Endothelial cell of umbilical vein (primary cell): ENCODE results near the gene NCKAP5. TPM values are rescaled to one million over a fixed set of nuclear protein-coding genes. Genes with fewer than 3 reads are reported as not detected.

Experiments
- BruUV-seq: library from RNA; stranded (reverse); fragments of 400-500 nt; replicated peaks from 2 replicates; lab custom pipeline; 2021; lab: Mats Ljungman, UMichigan
- CTCF ChIA-PET: fragments of 300-600, 350-600 bp; sonication (Branson Sonifier 250); formaldehyde crosslinking; loops from one replicate; lab custom pipeline; 2021; ENCODE audit warnings: antibody characterized with exemption, inconsistent platforms; lab: Charles Lee
- POLR2A ChIA-PET: fragments of 300-600, 350-600 bp; sonication (Branson Sonifier 250); formaldehyde crosslinking; loops from one replicate; lab custom pipeline; 2021; ENCODE audit warnings: antibody characterized with exemption, inconsistent platforms; lab: Charles Lee
- DNase-seq: peaks from one replicate; pipeline ENCODE4 v3.0.0-alpha.2; 2011; ENCODE audit warnings: low read depth, low spot score
- FAIRE-seq: peaks from 2 replicates; lab custom pipeline; 2011; peaks lifted over from hg19 to GRCh38; lab: Jason Lieb, UNC
- H2AFZ ChIP-seq: 2 replicates; pipeline ENCODE4 v1.6.0; 2012; ENCODE audit warnings: low read depth, low read length, control low read depth, inconsistent platforms
- H3K27ac ChIP-seq: 2 replicates; pipeline ENCODE4 v1.5.1; 2011; ENCODE audit warnings: low read depth, mild to moderate bottlenecking, control low read depth, low read length, moderate library complexity; ENCODE audit not compliant: insufficient read depth
- H3K27me3 ChIP-seq, 2 experiments: 2 replicates each; pipeline versions ENCODE4 v1.6.0 to v1.6.1; 2011; ENCODE audit warnings: low read length in 2 of 2, mixed read lengths in 1 of 2; ENCODE audit not compliant: control insufficient read depth in 2 of 2, insufficient read depth in 2 of 2
- H3K36me3 ChIP-seq, 2 experiments: 2 replicates in 1 of 2; 3 replicates in 1 of 2; pipeline ENCODE4 v1.5.1; 2011; ENCODE audit warnings: low read length in 2 of 2, mild to moderate bottlenecking in 1 of 2, moderate library complexity in 1 of 2; ENCODE audit not compliant: control insufficient read depth in 2 of 2, insufficient read depth in 2 of 2; ENCODE audit errors: extremely low read depth in 1 of 2
- H3K4me1 ChIP-seq: 3 replicates; pipeline ENCODE4 v1.5.1; 2011; ENCODE audit warnings: mild to moderate bottlenecking, low read length; ENCODE audit not compliant: control insufficient read depth, insufficient read depth; ENCODE audit errors: extremely low read depth
- H3K4me2 ChIP-seq: 2 replicates; pipeline ENCODE4 v1.6.1; 2011; ENCODE audit warnings: low read length, control low read depth, mixed read lengths; ENCODE audit not compliant: insufficient read depth
- H3K4me3 ChIP-seq, 3 experiments: fragments of 200-600 bp in 1 of 3; sonication (generic), shearing (Covaris generic) in 1 of 3; replicated peaks in 1 of 3; 2 replicates each; pipeline ENCODE4 v1.5.1; 2011 to 2016; ENCODE audit warnings: control low read depth in 3 of 3, low read length in 3 of 3, mild to moderate bottlenecking in 2 of 3, inconsistent platforms in 1 of 3, low read depth in 1 of 3, moderate library complexity in 1 of 3; ENCODE audit not compliant: insufficient read depth in 1 of 3
- H3K79me2 ChIP-seq: 2 replicates; pipeline ENCODE4 v1.6.0; 2012; ENCODE audit warnings: low read length, inconsistent platforms; ENCODE audit not compliant: control insufficient read depth, insufficient read depth
- H3K9ac ChIP-seq: replicated peaks from 2 replicates; pipeline ENCODE3; 2011; ENCODE audit warnings: low read length, control low read depth; ENCODE audit not compliant: insufficient read depth; ENCODE audit errors: extremely low read depth
- H3K9me1 ChIP-seq: replicated peaks from 3 replicates; pipeline ENCODE4 v1.6.0; 2011; ENCODE audit warnings: mild to moderate bottlenecking, low read length; ENCODE audit not compliant: control insufficient read depth, insufficient read depth; ENCODE audit errors: extremely low read depth
- H3K9me3 ChIP-seq: replicated peaks from 2 replicates; pipeline ENCODE4 v1.5.1; 2012; ENCODE audit warnings: low read length, inconsistent platforms; ENCODE audit not compliant: control insufficient read depth, insufficient read depth
- H4K20me1 ChIP-seq: replicated peaks from 2 replicates; pipeline ENCODE3; 2011; ENCODE audit warnings: mild to moderate bottlenecking, low read length; ENCODE audit not compliant: control insufficient read depth, insufficient read depth; ENCODE audit errors: extremely low read depth
- CTCF ChIP-seq, 2 donors: IDR thresholded peaks; 1 replicate in 1 of 2; 2 replicates in 1 of 2; pipeline ENCODE4 v1.5.1; 2011; ENCODE audit warnings: low read length in 2 of 2, mild to moderate bottlenecking in 2 of 2, moderate library complexity in 2 of 2, control low read depth in 1 of 2, inconsistent platforms in 1 of 2, low read depth in 1 of 2; ENCODE audit not compliant: insufficient read depth in 1 of 2; ENCODE audit errors: extremely low read depth in 1 of 2
- EZH2 ChIP-seq: IDR thresholded peaks from 2 replicates; pipeline ENCODE4 v1.6.1; 2012; ENCODE audit warnings: borderline replicate concordance, low read depth, mild to moderate bottlenecking, moderate library complexity, low read length, inconsistent platforms; ENCODE audit not compliant: severe bottlenecking
- GATA2 ChIP-seq: IDR thresholded peaks from 2 replicates; pipeline ENCODE4 v1.7.0; 2011; ENCODE audit warnings: low read depth, mild to moderate bottlenecking, moderate library complexity, mixed read lengths, low read length; ENCODE audit not compliant: insufficient read length, insufficient read depth
- JUN ChIP-seq: IDR thresholded peaks from 2 replicates; pipeline ENCODE4 v1.6.1; 2011; ENCODE audit warnings: borderline replicate concordance, low read depth; ENCODE audit not compliant: insufficient read length, insufficient read depth
- MYC ChIP-seq: IDR thresholded peaks from one replicate; pipeline ENCODE4 v1.6.1; 2011; ENCODE audit warnings: mild to moderate bottlenecking, low read depth, low read length
- POLR2A ChIP-seq: IDR thresholded peaks from 2 replicates; pipeline ENCODE4 v1.6.1; 2012; ENCODE audit warnings: low read depth, mild to moderate bottlenecking, control low read depth, low read length
- POLR2AphosphoS5 ChIP-seq: IDR thresholded peaks from 2 replicates; pipeline ENCODE4 v1.6.1; 2012; ENCODE audit warnings: low read depth, mild to moderate bottlenecking, control low read depth, low read length, moderate library complexity; ENCODE audit not compliant: insufficient read depth
- dilution Hi-C: fragments of 300-500 bp; cut with MboI; formaldehyde crosslinking; loops from one replicate; pipeline ENCODE4 v1.15.0; 2019; ENCODE audit warnings: low sequenced_read_pairs; ENCODE audit not compliant: extremely low pct_ligation_motif_present
- intact Hi-C: fragments of 100-400 bp; cut with micrococcal nuclease; formaldehyde crosslinking; loops from one replicate; pipeline ENCODE4 v1.10.0; 2022
- polyA plus RNA-seq, 4 experiments: library from polyadenylated mRNA; depleted of rRNA in 3 of 4; stranded (reverse) in 3 of 4; unstranded in 1 of 4; fragments of >200 nt; gene quantifications; 2 replicates each; pipeline versions ENCODE4 v1.2.1 to v1.2.3, GENCODE V29; 2011 to 2012; ENCODE audit warnings: missing spikeins in 1 of 4
- total RNA-seq: library from RNA; stranded (reverse); gene quantifications from 2 replicates; pipeline ENCODE4 v1.2.3, GENCODE V29; 2021
- TF ChIP-seq, protein P1 (sequence below): IDR thresholded peaks from 2 replicates; pipeline ENCODE4 v1.6.1; 2011; ENCODE audit not compliant: insufficient read depth, insufficient read length

NCKAP5 gene
- total and polyA plus RNA-seq, 2 donors (not counting 3 experiments of a cell fraction or from before 2014, with no cell fraction given), result 0.47 to 3.3 TPM

- TF ChIP-seq CTCF (IDR thresholded peaks at IDR 0.05; ENCODE audit: extremely low read depth in 1 of 2, insufficient read depth in 1 of 2, low read depth in 1 of 2, low read length in 2 of 2) (no peak), EZH2 (no peak), POLR2AphosphoS5 (no peak), JUN (no peak), MYC (no peak), POLR2A (no peak), GATA2 (no peak)
- TF ChIP-seq, protein P1, sequence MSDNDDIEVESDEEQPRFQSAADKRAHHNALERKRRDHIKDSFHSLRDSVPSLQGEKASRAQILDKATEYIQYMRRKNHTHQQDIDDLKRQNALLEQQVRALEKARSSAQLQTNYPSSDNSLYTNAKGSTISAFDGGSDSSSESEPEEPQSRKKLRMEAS, result no peak
- dilution Hi-C loops (no loop called here), intact Hi-C loops (no loop called here)
- Histone ChIP-seq H3K9me1 (no peaks in the 10 kb centered on the region), H3K9me3 (no peaks in the 10 kb centered on the region), H3K27me3 (no peaks in the 10 kb centered on the region), H3K9ac (no peak overlapping the region), H3K4me3 (no peak overlapping the region), H3K79me2 (no peaks in the 10 kb centered on the region), H2AFZ (no peak overlapping the region), H3K27ac (no peak overlapping the region), H4K20me1 (no peaks in the 10 kb centered on the region), H3K4me2 (no peak overlapping the region), H3K36me3 (no peaks in the 10 kb centered on the region), H3K4me1 (peaks cover 5% of the 10 kb centered on the region)
- ChIA-PET CTCF (no interaction called here), POLR2A (no interaction called here)
- no TSS peak for BruUV-seq
- DNase-seq, result no peak
- no peak for FAIRE-seq
These were observed 602.8 kb downstream of the NCKAP5 start for GRCh38 chr2:132965460-132965859.
